Tibial nerve (tissue), 3 donors: ENCODE measurements around the gene RALA.

Experiments
- POLR2A ChIP-seq, 2 donors: fragments of 450-650 bp; IDR thresholded peaks; one replicate each; pipeline ENCODE4 v1.6.1; 2017; ENCODE audit warnings: antibody characterized with exemption in 2 of 2, mild to moderate bottlenecking in 2 of 2, moderate library complexity in 2 of 2
- TF ChIP-seq, protein P1 (sequence below), 5 experiments: fragments of 200-600 bp in 3 of 5; fragments of 450-650 bp in 2 of 5; sonication (generic) in 3 of 5; IDR thresholded peaks; one replicate each; pipeline ENCODE4 v1.5.1; 2016 to 2019; ENCODE audit warnings: antibody characterized with exemption in 5 of 5, mild to moderate bottlenecking in 3 of 5, moderate library complexity in 2 of 5

DNA sequence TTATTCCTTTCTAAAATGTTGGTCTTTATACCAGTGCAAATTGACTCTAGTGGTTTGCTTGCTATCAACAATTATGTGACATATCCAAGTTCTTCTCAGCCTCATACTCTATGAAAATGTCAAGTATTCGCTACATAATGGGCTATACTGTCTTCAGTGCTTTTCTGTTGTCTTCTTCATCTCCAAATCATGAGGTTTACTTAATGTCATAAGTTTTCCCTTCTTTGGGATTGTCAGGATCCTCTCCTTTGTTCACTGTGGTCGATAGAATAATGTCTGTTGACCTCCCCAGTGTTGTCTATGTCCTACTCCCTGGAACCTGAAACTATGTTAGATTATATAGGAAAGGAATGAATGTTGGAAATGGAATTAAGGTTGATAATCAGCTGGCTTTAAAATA is 16.4 kb upstream of the RALA start:
- TF ChIP-seq, protein P1, sequence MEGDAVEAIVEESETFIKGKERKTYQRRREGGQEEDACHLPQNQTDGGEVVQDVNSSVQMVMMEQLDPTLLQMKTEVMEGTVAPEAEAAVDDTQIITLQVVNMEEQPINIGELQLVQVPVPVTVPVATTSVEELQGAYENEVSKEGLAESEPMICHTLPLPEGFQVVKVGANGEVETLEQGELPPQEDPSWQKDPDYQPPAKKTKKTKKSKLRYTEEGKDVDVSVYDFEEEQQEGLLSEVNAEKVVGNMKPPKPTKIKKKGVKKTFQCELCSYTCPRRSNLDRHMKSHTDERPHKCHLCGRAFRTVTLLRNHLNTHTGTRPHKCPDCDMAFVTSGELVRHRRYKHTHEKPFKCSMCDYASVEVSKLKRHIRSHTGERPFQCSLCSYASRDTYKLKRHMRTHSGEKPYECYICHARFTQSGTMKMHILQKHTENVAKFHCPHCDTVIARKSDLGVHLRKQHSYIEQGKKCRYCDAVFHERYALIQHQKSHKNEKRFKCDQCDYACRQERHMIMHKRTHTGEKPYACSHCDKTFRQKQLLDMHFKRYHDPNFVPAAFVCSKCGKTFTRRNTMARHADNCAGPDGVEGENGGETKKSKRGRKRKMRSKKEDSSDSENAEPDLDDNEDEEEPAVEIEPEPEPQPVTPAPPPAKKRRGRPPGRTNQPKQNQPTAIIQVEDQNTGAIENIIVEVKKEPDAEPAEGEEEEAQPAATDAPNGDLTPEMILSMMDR (IDR thresholded peaks at IDR 0.05), result no peak
- no peak for TF ChIP-seq POLR2A (IDR thresholded peaks at IDR 0.05)
